Measurements from ENCODE around the gene TNFRSF11A.

- TF ChIP-seq CTCF (IDR thresholded peaks at IDR 0.05; ENCODE audit: borderline replicate concordance, extremely low read depth, low read length, poor library complexity, severe bottlenecking) (no peak), EZH2 (IDR thresholded peaks at IDR 0.05; ENCODE audit: borderline replicate concordance, low read depth, low read length, severe bottlenecking) (no peak)
These were observed 1.7 kb downstream of the TNFRSF11A start for GRCh38 chr18:62326646-62327348.
